Measurements from ENCODE around the gene WDFY4. TPM values are rescaled to one million over a fixed set of nuclear protein-coding genes. Genes with fewer than 3 reads are reported as not detected.

Gene WDFY4
- total and polyA plus RNA-seq, 2 of the 4 experiments (the other 2 are of a cell fraction), result not detected

DNA sequence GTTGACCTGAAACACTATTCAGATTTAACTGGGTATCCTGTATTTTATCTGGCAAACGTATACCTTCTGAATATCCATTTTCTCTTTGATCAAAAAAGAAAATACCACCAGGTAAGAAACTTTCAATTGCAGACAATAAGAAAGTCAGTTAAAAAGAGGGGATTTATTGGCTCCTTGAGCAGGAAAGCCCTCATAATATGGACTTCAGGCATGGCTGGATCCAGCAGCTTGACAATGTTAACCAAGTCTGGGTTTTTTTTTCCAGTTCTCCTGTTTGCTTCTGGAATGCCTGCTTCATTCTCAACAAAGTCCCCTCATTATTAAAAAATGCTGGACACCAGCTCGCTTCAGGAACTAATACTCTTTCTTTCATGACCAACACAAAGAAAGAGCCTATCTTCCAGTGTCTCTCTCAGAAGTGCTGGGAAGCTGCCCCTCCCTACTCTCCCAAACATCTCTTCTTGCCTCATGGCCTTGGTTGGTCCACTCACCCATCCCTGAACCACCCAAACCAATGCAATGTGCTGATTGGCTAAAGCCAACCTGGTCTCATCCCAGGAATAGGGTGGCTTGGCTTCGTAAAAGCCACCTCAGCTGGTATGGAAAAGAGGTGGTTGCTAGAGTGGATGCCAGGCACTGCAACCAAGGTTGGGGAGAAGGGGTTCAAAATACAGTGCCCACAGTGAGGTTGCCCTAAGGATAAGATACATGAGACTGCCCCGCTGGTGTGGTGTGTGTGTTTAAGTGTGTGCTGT is 30.6 kb upstream of the WDFY4 start:
- Histone ChIP-seq H3K14ac (replicated peaks; ENCODE audit: low read depth, low read length) (no peak overlapping the region), H3K27ac (ENCODE audit: insufficient read depth, low read length) (no peak overlapping the region), H4K8ac (ENCODE audit: low read depth in 2 of 2, low read length in 2 of 2) (no peak overlapping the region), H2AK9ac (replicated peaks; ENCODE audit: low read depth, low read length, poor library complexity) (peak overlapping the region; percentile 39), H3K18ac (ENCODE audit: low read depth, low read length) (no peak overlapping the region), H3K79me1 (ENCODE audit: low read depth in 1 of 2, low read length in 2 of 2) (peaks cover 8 to 12% of the 10 kb centered on the region in 2 experiments; a peak in 2 of 4 replicates), H3K9me1 (ENCODE audit: insufficient read depth, low read length) (peaks cover 6% of the 10 kb centered on the region; the same call in 1 of the 2 replicates), H4K91ac (ENCODE audit: insufficient read depth, low read depth, low read length) (no peak overlapping the region), H4K20me1 (ENCODE audit: insufficient read depth, low read length) (no peaks in the 10 kb centered on the region), H3K4me2 (ENCODE audit: low read depth, low read length) (no peak overlapping the region), H3K4me1 (ENCODE audit: control insufficient read depth, insufficient read depth, low read length) (peaks cover 7% of the 10 kb centered on the region; the same call in 1 of the 2 replicates), H2BK15ac (ENCODE audit: low read depth, low read length) (0 out of 3 replicates have a peak overlapping the region, but pooled peaks have one; percentile 24), H3K36me3 (ENCODE audit: control insufficient read depth, insufficient read depth, low read length) (no peaks in the 10 kb centered on the region), H3K9ac (ENCODE audit: low read depth, low read length) (no peak overlapping the region), H3K4ac (ENCODE audit: low read depth, low read length) (no peak overlapping the region), H3K27me3 (ENCODE audit: control insufficient read depth, insufficient read depth, low read length) (peaks cover 3% of the 10 kb centered on the region; the same call in 1 of the 2 replicates), H2AK5ac (ENCODE audit: low read depth, low read length) (peak overlapping the region; percentile 20), H3K4me3 (ENCODE audit: insufficient read depth, low read depth, low read length) (no peak overlapping the region), H3K56ac (ENCODE audit: extremely low read depth, insufficient read depth, low read length) (no peak overlapping the region), H2AFZ (replicated peaks; ENCODE audit: low read length, poor library complexity) (peak overlapping the region; percentile 23), H3K9me3 (ENCODE audit: control insufficient read depth, insufficient read depth, low read length) (no peaks in the 10 kb centered on the region), H4K5ac (ENCODE audit: low read depth, low read length) (no peak overlapping the region), H3K23ac (ENCODE audit: low read depth, low read length) (no peak overlapping the region), H2BK120ac (ENCODE audit: low read depth, low read length) (no peak overlapping the region), H2BK20ac (ENCODE audit: low read depth, low read length) (no peak overlapping the region), H2BK5ac (ENCODE audit: low read depth, low read length, poor library complexity, severe bottlenecking) (no peak overlapping the region)
- WGBS, 2 experiments (ENCODE audit: extremely low coverage in 2 of 2, insufficient read length in 1 of 2), result 100% methylated on average over 1 of the region's 4 CpGs; no CpG with 5 or more reads in 1 of the 2 experiments
- intact Hi-C loops (cut with micrococcal nuclease) (no loop called here), dilution Hi-C loops (cut with HindIII; ENCODE audit: low sequenced_read_pairs, unreplicated experiment) (no loop called here), in situ Hi-C loops (cut with MboI; ENCODE audit: low sequenced_read_pairs) (no loop called here)
- no TSS peak for BruUV-seq (replicated peaks)
- ATAC-seq (ENCODE audit: low read depth), result no peak
- DNase-seq, result no peak
- CTCF ChIA-PET, result interaction anchor here (2.7 to 3.1 kb wide), 2 partner anchors 47 to 129 kb away, joined by 13 to 48 read pairs; partner anchors contain the start of gene ARHGAP22
- POLR2A ChIA-PET (ENCODE audit: unreplicated experiment), result no interaction called here
- TF ChIP-seq ELK1 (IDR thresholded peaks at IDR 0.05; ENCODE audit: borderline replicate concordance, low read depth, low read length) (no peak), POLR2A (IDR thresholded peaks at IDR 0.05; ENCODE audit: low read depth, low read length) (no peak), FOS (IDR thresholded peaks at IDR 0.05; ENCODE audit: low read depth, low read length) (no peak), MXI1 (IDR thresholded peaks at IDR 0.05; ENCODE audit: borderline replicate concordance, low read depth, low read length) (no peak), CHD1 (IDR thresholded peaks at IDR 0.05; ENCODE audit: low read depth, low read length) (no peak), RCOR1 (IDR thresholded peaks at IDR 0.05; ENCODE audit: insufficient replicate concordance, low read length) (no peak), BHLHE40 (IDR thresholded peaks at IDR 0.05; ENCODE audit: low read depth, low read length) (no peak), CEBPB (IDR thresholded peaks at IDR 0.05; ENCODE audit: low read depth, low read length) (no peak), SMC3 (IDR thresholded peaks at IDR 0.05; ENCODE audit: low read depth, low read length) (no peak), NFE2L2 (IDR thresholded peaks at IDR 0.05; ENCODE audit: low read depth, low read length) (no peak), MAZ (IDR thresholded peaks at IDR 0.05; ENCODE audit: borderline replicate concordance, low read depth, low read length) (no peak), RFX5 (IDR thresholded peaks at IDR 0.05; ENCODE audit: low read depth, low read length) (no peak), MAFK (IDR thresholded peaks at IDR 0.05; ENCODE audit: low read depth, low read length) (no peak), RAD21 (IDR thresholded peaks at IDR 0.05; ENCODE audit: low read length) (no peak)

Data from IMR-90 (cell line).